ENCODE measurements around the gene COLGALT1.

COLGALT1 gene

GRCh38 chr19:17623224-17623935 is 67.9 kb downstream of the COLGALT1 start:
- DNase-seq (ENCODE audit: low spot score), result no peak

GRCh38 chr19:17624314-17624991 is 69.0 kb downstream of the COLGALT1 start:
- no peak for DNase-seq (ENCODE audit: low spot score)

- DNase-seq (ENCODE audit: low spot score), result no peak
These were observed 69.6 kb downstream of the COLGALT1 start for GRCh38 chr19:17625043-17625442.

GRCh38 chr19:17625980-17626379 is 70.5 kb downstream of the COLGALT1 start:
- DNase-seq (ENCODE audit: low spot score), result no peak

GRCh38 chr19:17626456-17627015 is 71.1 kb downstream of the COLGALT1 start:
- DNase-seq (ENCODE audit: low spot score), result no peak

- no peak for DNase-seq (ENCODE audit: low spot score)
These were observed 71.7 kb downstream of the COLGALT1 start for GRCh38 chr19:17627161-17627560.

GRCh38 chr19:17627921-17628320 is 72.5 kb downstream of the COLGALT1 start:
- DNase-seq (ENCODE audit: low spot score), result no peak

GRCh38 chr19:17629760-17630159 is 74.3 kb downstream of the COLGALT1 start:
- no peak for DNase-seq (ENCODE audit: low spot score)

GRCh38 chr19:17632577-17632976 is 77.1 kb downstream of the COLGALT1 start:
- no peak for DNase-seq (ENCODE audit: low spot score)

Data from kidney tubule cell (primary cell).